HL-60 (cell line): ENCODE measurements around the gene NUP98.

Experiments
- DNase-seq, 2 experiments: peaks; one replicate each; pipeline ENCODE4 v3.0.0-alpha.2; 2010 to 2020; ENCODE audit warnings: low read depth in 1 of 2, low spot score in 1 of 2
- H3K27ac ChIP-seq: fragments of 250-450 bp; sonication (Bioruptor Pico); replicated peaks from 2 replicates; pipeline ENCODE4 v1.5.1; 2020; ENCODE audit warnings: mild to moderate bottlenecking, moderate library complexity
- H3K27me3 ChIP-seq: fragments of 250-450 bp; sonication (Bioruptor Pico); 2 replicates; pipeline ENCODE4 v1.5.1; 2021; ENCODE audit warnings: mild to moderate bottlenecking, moderate library complexity; ENCODE audit not compliant: insufficient read depth, poor library complexity, severe bottlenecking
- H3K4me3 ChIP-seq: replicated peaks from 2 replicates; pipeline ENCODE4 v1.5.1; 2011; ENCODE audit warnings: mild to moderate bottlenecking, control low read depth, low read length; ENCODE audit not compliant: insufficient read depth
- CTCF ChIP-seq: IDR thresholded peaks from one replicate; pipeline ENCODE4 v1.5.1; 2011; ENCODE audit warnings: low read length, control low read depth, inconsistent platforms; ENCODE audit not compliant: insufficient read depth
- GABPA ChIP-seq: IDR thresholded peaks from 2 replicates; pipeline ENCODE4 v1.6.1; 2012; ENCODE audit warnings: low read depth
- POLR2AphosphoS5 ChIP-seq: IDR thresholded peaks from 2 replicates; pipeline ENCODE4 v1.6.1; 2012; ENCODE audit warnings: low read depth
- REST ChIP-seq: IDR thresholded peaks from 2 replicates; pipeline ENCODE4 v1.6.1; 2012; ENCODE audit warnings: low read depth; ENCODE audit not compliant: insufficient replicate concordance
- SPI1 ChIP-seq: IDR thresholded peaks from 2 replicates; pipeline ENCODE4 v1.6.1; 2012; ENCODE audit warnings: low read depth, mild to moderate bottlenecking, borderline replicate concordance

The NUP98 gene

GRCh38 chr11:3826721-3827120 is 29.4 kb upstream of the NUP98 start:
- TF ChIP-seq CTCF (no peak), POLR2AphosphoS5 (peak; percentile 9; the same call in 1 of the 2 replicates), REST (no peak), SPI1 (no peak), GABPA (no peak)
- Histone ChIP-seq H3K27me3 (no peaks in the 10 kb centered on the region), H3K27ac (no peak overlapping the region), H3K4me3 (no peak overlapping the region)
- no peak for DNase-seq

GRCh38 chr11:3825473-3826154 is 28.3 kb upstream of the NUP98 start:
- no peak for DNase-seq
- H3K4me3 ChIP-seq, result no peak overlapping the region
- H3K27ac ChIP-seq, result no peak overlapping the region; the same call in 1 of the 2 replicates
- H3K27me3 ChIP-seq, result no peaks in the 10 kb centered on the region
- peak; percentile 77 for TF ChIP-seq POLR2AphosphoS5
- no peak for TF ChIP-seq SPI1

GRCh38 chr11:3824714-3825472 is 27.5 kb upstream of the NUP98 start:
- DNase-seq, result peak in 1 of 2 experiments; percentile 92
- TF ChIP-seq POLR2AphosphoS5 (peak; percentile 20; the same call in 1 of the 2 replicates), REST (no peak), CTCF (peak; percentile 97), GABPA (no peak)

GRCh38 chr11:3823762-3824506 is 26.6 kb upstream of the NUP98 start:
- Histone ChIP-seq H3K4me3 (no peak overlapping the region), H3K27ac (no peak overlapping the region), H3K27me3 (no peaks in the 10 kb centered on the region)
- DNase-seq, result no peak
- TF ChIP-seq GABPA, result no peak
- no peak for TF ChIP-seq SPI1
- no peak for TF ChIP-seq POLR2AphosphoS5
- no peak for TF ChIP-seq REST
- no peak for TF ChIP-seq CTCF

More at GRCh38 chr11:3824714-3825472, 27.5 kb upstream of the NUP98 start:
- Histone ChIP-seq H3K4me3 (no peak overlapping the region), H3K27me3 (no peaks in the 10 kb centered on the region), H3K27ac (no peak overlapping the region; the same call in 1 of the 2 replicates)
